SK-N-MC (cell line): ENCODE data around the gene PTOV1.

Experiments used
- EZH2 ChIP-seq: fragments of 200-600 bp; sonication (generic); IDR thresholded peaks from one replicate; pipeline ENCODE4 v1.6.1; 2017; ENCODE audit warnings: antibody characterized with exemption
- POLR2AphosphoS5 ChIP-seq: IDR thresholded peaks from 2 replicates; pipeline ENCODE4 v1.6.1; 2012; ENCODE audit warnings: mild to moderate bottlenecking, low read depth, low read length, borderline replicate concordance

DNA sequence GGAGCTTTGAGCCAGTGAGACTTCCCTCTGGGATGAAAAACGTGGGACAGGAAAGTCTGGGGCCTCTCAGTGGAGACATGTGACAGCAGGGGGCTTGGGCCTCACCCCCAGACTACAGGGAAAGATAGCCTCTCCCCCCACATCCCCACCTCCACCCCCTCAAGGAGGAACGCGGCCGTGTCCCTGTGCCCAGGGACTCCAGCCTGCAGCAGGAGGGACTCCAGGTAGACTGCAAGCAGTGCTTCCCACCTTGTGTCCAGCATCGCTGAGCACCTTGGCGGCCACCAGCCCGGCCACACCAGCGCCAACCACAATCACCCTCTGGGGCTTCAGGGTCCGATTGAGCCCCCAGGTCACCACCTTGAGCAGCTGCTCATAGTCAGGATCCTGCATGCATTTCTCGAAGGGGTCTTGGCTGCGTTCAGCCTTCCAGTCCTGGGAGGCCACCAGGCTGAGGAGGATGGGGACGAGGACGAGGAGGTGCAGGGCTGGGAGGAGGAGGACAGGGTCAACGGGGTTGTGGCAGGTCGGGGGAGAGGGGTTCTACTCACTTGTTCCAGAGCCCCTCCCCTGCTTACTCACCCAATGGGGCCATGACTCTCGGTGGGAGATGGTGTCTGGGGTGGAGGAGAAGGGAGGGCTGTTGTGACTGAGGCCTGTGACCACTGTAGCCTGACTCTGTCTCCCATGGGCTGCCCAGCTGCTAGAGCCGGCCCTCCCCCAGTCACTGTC, 44.8 kb downstream of the PTOV1 start:
- TF ChIP-seq POLR2AphosphoS5 (no peak), EZH2 (no peak)
